Left kidney (tissue), 2 donors: Measurements from ENCODE around the gene CYP26B1. TPM values are rescaled to one million over a fixed set of nuclear protein-coding genes. Genes with fewer than 3 reads are reported as not detected.
"Not testable (repeated sequence)": the region's sequence is repeated elsewhere in the genome, so short reads cannot be mapped to it uniquely, and the experiment has no call there.

Experiments used
- DNase-seq: peaks from one replicate; pipeline ENCODE4 v3.0.0-alpha.2; 2013
- polyA plus RNA-seq: library from polyadenylated mRNA; unstranded; fragments of 120-200 nt; gene quantifications from one replicate; pipeline ENCODE4 v1.2.1, GENCODE V29; 2013; ENCODE audit not compliant: insufficient read length

Gene CYP26B1
- polyA plus RNA-seq, 1 donor: 13.8 TPM

DNA sequence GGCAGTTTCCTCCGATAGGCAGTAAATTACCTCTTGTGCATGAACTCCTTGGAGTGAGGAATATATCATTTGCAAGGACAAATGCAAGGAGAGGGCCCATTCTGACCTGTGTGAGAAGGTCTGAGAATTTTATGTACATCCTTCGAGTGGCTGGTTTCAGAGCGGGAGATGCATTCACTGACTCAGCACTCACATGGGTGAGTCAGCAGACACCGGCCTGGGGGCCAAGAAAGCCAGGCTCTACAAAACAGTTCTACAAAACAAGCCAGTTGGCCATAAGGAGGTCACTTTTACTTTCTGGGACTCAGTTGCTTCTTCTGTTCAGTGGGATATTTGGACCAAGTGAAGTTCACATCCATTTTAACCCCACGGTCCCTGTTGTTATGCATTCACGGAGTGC, 35.3 kb downstream of the CYP26B1 start:
- DNase-seq: no peak

DNA sequence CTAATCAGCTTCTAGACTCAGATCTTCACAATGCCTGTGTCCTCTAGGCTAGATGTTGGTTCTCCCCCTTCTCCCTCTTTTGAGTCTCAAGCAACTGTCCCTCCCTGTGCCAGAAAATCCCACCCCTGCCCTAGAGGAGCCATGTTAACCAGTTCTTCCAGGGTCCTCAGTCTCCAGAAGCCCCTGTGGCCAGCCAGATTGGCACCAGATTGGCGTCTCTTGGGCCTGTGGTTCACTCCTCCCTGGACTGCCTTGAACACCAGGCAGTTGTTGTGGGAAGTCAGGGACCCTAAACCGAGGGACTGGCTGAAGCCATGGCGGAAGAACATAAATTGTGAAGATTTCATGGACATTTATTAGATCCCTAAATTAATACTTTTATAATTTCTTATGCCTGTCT, 36.6 kb downstream of the CYP26B1 start:
- no peak for DNase-seq

DNA sequence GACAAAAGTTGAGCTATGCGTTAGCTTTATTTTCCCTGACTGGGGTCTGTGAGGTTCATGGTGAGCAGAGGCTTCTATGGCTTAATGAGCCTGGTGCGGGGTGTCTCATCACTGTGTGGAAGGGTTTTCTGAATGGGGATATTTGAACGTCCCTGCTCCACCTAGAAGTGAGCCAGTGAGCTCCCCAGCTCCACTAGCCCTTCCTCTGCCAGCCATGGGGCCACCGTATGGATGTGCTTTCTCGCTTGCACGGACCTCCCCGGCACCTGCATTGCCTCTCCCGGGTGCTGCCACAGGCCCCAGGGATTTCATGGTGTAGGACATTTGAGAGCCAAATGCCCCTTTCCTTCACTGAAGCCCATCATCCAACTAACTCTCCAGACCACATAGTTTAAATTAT, 37.8 kb downstream of the CYP26B1 start:
- DNase-seq: no peak

DNA sequence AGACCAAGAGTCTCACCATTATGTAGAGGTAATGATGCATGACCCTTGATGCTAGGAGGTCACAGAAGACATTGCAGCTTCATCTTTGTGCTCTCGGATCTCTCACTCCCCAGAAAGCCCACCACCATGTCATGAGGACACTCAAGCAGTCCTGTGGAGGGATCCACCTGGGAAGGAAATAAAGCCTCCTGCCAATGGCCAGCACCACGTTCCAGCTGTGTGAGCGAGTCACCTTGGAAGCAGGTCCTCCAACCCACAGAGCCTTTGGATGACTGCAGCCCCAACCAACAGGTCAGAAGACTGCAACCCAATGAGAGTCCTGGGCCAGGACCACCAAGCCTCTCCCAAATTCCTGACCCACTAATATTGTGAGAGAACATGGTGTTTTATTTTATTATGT, 38.4 kb downstream of the CYP26B1 start:
- DNase-seq: no peak

DNA sequence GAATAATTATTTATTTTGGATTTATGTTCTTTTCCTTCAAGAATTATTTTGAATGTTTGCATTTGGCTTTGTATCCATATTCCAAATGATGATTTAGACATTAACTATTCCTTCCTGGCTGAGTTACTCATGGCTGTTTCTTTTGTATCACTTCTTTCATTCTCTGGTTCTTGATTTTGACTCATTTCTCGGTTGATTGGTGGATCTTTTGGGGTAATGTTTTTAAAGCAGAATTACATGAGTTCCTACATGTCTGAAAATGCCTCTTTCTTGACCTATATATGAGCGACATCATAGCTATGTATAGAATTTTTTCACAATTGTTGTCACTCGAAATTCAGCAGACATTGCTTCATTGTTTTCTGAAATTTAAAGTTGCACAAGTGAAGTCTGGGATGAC, 39.5 kb downstream of the CYP26B1 start:
- DNase-seq: no peak

DNA sequence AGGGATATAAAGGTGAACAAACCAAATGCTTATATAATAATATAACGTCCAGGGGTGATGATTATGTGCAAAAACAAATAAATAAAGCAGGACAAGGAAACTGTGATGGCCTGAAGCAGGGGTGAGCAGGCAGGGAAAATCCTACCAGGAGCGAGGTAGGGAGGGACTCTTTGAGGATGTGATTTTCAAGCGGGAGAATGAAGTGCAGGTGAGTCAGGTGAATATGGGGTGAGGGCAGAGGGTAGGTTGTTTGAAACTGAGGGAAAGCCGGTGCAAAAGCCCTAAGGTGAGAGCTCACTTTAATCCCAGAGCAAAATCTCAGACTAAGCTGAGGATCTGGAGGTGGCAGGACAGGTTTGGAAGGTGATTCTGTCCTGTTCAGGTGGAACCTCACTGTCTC, 40.7 kb downstream of the CYP26B1 start:
- no peak for DNase-seq

DNA sequence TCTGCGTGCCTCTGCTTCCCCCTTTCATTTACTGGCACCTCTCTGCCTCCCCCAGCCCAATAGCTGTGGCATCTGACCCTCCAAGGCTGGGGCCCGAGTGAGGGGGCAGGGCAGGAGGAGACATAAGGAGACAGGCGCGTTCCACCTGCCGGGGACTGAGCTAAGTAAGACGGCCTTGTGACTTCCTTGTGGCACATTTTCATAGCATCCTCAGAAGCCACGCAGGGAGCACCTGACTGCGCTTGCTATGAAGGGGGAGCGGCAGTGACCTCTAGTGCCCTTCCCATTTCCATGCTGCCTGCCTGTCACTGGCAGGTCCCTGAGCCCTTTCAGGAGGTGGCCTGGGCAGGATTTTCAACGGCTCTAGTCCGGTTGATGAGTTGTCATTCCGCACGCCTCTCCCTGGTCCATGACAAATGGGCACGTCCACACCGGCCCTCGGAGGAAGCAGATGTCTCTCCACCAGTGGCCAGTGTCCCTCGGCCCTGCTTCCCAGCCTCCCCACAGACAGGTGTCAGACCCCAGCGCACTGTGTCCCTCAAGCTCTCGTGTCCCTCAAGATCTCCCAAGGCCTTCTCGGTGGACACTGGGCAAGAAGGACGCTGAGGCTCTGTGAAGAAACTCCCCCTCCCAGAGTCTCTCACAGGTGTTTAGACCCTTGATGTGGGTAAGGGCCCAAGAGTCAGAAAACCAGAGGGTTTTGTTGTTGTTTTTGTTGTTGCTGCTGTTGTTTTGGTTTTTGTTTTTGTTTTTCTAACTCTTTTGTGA, 42.7 kb downstream of the CYP26B1 start:
- DNase-seq: no peak

DNA sequence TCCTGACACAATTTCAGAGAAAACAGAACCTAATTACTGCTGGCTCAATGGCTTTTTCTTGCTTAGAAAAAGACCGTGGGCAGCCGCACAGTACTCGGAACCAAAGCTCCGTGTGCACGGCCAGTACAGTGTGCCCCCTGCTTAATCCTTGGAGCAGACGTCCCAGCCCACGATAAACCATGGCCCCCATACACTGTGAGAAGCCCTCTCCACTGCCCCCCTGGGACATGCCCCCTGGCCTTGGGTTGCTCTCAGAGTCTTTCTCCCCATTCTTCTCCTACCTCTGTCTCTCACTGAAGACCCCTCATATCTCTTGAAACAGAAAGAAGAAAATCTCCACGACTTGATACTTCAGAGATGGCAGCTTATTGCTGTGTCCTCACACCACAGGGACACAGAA, 44.0 kb downstream of the CYP26B1 start:
- no peak for DNase-seq

DNA sequence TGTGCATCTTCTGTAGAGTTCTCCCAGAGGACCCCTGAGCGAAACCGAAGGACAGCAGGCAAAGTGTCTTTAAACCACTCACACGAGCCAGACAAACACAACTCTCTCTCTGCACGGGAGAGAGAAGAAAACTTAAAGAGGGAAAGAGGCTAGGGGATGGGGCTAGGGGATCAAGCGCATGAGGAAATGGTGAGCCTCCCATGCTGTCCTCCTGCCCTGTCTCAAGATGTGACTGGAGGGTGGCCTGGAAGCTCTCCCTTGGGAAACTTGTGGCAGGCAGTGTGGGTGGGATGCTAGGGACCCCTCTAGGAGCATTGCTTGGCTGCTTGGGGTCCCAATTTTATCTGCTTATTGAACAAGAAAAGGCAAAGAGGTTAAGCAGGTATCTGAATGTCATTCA, 44.5 kb downstream of the CYP26B1 start:
- DNase-seq: no peak

DNA sequence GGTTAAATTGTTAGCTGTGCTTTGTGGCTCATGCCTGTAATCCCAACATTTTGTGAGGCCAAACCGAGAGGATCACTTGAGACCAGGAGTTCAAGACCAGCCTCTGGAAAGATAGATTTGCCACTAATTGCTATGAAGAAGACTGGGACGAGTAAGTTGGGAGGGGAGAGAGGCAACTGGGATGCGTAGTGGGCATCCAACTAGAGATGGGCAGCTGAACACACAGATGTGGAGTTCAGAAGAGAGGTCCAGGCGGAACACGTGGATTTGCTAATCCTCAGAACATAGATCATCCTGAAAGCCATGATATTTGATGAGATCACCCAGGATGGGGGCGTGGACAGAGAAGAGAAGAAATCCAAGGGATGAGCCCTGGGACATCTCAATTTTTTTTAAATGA, 48.7 kb downstream of the CYP26B1 start:
- no peak for DNase-seq

DNA sequence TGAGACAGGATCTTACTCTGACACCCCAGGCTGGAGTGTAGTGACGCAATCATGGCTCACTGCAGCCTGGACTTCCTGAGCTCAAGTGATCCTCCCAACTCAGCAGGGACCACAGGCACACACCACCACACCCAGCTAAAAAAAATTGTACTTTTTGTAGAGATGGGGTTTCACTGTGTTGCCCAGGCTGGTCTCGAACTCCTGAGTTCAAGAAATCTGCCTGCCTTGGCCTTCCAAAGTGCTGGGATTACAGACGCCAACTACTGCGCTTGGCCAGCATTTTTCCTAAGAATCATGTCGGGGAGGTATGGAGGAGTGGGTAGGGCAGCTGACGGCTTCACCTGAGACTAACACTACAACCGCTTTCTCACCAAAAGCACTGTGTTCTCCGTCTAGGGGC, 50.4 kb downstream of the CYP26B1 start:
- DNase-seq: no peak

DNA sequence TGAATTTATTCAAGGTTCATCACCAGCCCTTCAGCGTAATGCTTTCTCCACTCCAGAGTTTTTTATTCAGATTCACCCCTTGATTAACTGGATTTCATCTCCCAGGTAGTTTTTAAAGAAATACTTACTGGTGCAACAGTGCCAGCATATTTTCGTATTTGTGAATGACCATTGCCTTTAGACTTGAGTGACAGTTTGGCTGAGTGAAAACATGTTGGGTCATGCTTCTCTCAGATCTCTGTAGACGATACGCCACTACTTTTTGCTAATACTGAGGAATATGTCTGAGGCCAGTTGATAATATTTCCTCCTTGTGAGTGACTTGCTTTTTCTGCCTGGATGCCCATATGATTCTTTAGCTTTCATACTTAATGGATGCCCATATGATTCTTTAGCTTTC, 51.5 kb downstream of the CYP26B1 start:
- DNase-seq: no peak

DNA sequence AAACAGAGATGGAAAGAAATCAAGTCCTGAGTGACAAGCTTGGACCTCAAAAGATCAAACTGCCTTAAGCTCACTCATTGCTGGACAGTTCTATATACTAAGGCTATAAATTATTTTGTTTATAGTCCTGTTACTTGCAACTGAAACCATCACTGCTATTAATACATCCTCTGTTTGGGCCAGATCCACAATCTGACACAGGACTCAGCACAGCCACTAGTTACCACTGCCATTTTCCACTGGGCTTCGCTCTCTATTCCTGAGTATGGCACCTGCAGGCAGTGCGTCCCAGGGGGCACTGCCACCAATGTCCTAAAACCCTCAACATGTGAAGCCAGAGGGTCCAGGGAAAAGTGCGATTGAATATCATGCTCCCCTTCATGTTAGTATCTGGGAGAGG, 52.3 kb downstream of the CYP26B1 start:
- DNase-seq: no peak

DNA sequence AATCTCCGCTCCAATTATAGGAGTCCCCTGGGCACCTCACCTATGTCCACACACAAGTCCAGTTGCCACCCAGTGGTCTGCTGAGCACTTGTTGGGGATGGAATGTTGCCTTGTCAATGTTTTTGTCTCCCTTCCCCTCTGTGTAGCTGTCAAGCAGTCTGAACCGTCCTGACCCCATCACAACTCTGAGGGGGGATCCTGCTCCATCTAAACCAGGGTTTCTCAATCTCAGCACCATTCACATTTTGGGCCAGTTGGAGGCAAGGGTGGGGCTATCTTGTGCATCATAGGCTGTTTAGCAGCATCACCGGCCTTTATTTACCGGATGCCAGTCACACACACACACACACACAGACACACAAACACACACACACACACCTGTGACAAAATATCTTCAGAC, 53.0 kb downstream of the CYP26B1 start:
- DNase-seq: no peak

DNA sequence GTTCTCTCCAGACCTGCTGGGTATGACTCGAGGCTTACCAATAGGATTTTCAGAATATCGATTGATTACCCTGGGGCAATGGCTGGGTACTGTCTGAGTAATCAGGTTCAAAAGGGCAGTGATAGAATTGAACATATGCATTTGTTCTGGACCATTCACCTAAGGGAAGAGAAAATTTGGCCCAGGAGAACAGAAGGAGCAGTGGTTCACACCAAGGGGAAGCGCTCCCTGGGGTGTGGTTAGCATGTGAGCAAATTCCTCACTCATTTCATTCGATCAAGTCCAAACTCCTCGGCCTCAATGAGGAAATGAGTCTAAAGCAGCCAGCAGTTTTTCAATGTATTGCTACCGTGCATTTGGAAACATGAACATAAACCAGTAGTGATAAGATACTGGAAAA, 55.6 kb downstream of the CYP26B1 start:
- no peak for DNase-seq

DNA sequence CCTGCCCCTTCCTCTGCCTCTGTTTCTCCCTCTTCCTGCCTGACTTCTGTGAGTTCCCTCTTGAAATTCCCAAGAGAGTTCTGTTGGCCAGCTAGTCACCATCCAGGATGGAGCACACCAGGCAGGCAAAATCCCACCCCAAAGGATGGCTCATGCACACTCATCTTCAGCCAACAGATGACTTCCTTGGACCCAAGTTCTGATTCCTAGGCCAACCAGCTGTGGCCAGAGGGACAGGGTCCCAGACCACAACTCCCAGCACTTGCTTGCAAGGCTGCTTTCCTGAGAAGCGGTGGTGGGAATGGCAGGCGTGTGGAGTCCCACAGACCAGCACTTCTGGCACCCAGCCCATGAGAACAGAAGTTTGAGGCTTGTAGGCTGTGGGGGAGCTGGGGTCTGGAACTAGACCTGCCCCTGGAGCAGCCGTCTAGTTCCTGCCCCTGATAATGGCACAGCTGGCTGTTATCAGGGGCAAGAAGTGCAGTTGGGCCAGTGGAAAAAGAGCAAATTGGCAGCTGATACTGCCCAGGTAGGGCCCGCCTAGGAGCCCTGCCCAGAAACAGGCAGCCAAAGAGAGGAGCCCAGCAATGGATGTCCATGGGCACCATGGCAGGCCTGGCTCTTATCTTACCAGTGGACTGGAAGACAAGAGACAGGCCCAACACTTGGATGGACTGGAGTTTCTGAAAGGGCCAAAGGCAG, 56.7 kb downstream of the CYP26B1 start:
- no peak for DNase-seq

DNA sequence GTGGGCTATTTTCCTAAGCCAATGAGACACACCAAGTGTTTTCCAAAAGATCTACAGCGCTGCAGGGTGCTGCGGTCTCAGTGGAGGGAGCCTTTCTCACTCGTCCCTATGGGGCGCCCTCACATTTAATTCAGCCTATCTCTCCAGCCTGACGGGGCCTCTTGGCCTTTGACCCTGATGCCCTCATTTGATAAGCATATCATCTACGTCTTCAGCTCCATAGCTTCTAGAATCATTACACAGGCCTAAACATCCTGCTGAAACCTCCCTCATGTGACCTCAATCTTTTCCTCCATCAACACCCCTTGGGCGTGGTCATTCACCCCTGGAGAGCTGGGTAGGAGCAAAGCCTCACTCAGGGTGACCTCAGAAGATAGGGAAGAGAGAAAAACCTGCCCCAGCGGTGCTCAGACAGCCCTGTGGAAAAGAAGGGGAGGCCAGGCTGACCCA, 57.4 kb downstream of the CYP26B1 start:
- no peak for DNase-seq

DNA sequence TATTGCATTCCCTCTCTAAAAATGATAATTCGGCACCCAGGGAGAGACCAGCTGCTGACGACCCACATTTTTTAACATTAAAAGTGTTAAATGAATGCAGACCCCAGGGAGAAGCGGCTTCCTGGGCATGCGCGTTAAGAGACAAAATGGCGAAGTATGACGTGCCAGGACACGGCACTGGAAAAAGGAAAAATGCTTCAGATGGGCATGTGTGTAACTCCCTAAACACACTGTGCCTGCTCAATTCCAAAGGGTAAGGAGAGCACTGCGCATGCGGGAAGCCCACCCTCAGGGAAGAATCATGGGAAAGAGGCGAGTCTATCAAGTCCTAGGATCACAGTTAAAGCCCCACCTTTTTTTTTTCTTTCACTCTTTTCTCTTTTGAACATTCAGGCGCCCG, 58.1 kb downstream of the CYP26B1 start:
- no peak for DNase-seq

DNA sequence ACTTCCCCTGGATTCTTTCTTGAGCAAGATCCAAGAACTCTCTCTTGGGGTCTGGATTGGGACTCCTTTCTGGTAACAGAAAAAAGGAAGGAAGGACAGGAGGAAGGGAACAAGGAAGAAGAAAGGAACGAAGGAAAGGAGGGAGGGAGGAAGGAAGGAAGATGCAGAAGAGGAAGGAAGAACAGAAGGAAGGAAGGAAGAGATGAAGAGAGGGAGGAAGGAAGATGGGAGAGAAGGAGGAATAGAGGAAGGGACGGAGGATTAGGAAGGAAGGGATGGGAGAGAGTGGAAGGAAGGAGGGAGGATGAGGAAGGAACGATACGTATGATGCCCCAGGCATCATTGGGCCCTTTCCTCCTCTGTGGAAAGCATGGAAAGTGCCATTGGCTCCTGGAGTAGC, 58.6 kb downstream of the CYP26B1 start:
- no peak for DNase-seq

DNA sequence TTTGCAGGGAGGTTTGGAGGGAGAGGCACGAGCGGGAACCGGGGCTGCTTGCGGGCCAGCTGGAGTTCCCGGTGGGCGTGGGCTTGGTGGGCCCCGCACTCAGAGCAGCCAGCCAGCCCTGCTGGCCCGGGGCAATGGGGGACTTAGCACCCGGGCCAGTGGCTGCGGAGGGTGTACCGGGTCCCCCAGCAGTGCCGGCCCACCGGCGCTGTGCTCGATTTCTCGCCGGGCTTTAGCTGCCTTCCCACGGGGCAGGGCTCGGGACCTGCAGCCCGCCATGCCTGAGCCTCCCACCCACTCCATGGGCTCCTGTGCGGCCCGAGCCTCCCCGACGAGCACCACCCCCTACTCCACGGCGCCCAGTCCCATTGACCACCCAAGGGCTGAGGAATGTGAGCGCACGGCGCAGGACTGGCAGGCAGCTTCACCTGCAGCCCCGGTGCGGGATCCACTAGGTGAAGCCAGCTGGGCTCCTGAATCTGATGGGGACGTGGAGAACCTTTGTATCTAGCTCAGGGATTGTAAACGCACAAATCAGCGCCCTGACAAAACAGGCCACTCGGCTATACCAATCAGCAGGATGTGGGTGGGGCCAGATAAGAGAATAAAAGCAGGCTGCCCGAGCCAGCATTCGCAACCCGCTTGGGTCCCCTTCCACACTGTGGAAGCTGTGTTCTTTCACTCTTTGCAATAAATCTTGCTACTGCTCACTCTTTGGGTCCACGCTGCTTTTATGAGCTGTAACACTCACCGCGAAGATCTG, 60.6 kb downstream of the CYP26B1 start:
- not testable (repeated sequence) for DNase-seq

DNA sequence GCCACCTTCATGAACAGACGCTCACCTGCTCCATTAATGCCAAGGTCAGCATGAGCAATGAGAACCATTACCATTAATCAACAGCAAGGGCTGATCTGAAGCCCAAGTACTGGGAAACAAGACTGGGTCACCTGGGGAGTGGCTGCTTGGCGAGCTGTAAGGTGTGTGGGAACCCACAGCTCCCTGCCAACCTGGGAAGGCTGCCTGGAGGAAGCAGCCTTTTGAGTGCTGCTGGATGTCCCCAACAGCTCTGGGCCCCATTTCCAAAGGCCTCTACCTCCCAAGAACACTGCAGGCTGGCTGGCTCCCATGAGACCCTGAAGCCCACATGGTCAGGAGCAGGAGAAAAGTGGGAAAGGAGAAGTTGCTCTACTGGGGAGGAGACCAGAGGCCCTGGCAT, 62.1 kb downstream of the CYP26B1 start:
- no peak for DNase-seq

DNA sequence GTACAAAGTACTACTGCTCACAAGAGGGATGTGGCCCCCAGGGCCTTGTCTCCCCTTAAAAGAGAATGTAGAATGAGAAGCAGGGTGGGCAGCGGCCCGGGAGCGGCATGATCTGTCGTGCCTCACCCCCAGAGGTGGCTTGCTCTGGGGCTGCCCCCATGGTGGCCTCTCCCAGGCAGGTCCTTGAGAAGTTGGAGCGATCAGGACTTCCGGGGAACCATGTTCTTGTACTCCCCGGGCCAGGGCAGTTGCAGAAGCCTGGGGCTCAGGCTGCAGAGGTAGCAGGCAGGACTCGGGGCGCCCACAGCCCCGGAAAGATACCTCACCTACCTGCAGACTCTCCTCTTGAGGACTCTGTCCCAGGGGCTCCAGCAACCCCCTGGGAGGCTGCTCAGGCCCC, 62.6 kb downstream of the CYP26B1 start:
- DNase-seq: no peak

DNA sequence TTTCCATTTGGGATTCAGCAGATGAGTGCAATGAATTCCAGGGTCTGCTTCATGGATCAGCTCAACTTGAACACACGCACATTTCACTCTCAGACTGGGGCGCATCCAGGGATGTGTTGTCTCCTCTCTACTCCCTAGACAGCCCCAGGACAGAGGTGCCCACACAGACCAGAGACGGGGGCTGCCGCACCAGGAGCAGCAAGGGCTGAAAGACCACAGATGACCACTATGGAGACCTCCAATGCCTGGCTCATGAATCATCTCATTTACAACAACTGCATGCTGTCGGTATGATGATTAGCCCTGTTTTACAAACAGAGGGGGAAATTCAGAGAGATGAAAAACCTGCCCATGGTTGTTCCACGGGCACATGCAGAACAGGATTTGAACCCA, 63.1 kb downstream of the CYP26B1 start:
- DNase-seq: no peak
